Dedifferentiated amniotic fluid mesenchymal stem cell (primary cell): ENCODE data around the gene FRS2.
"Not testable (repeated sequence)": the region's sequence is repeated elsewhere in the genome, so short reads cannot be mapped to it uniquely, and the experiment has no call there.

Experiments used
- DNase-seq: peaks from one replicate; pipeline ENCODE4 v3.0.0-alpha.2; 2016; ENCODE audit errors: extremely low spot score

The FRS2 gene

GRCh38 chr12:69470189-69471075 is at the start of gene FRS2:
TSS of gene FRS2 (plus strand) at chr12:69470388. CDS start at chr12:69569031, 98,643 bp downstream.
- DNase-seq = peak; percentile 88

GRCh38 chr12:69421548-69421947 is 48.6 kb upstream of the FRS2 start:
- DNase-seq = no peak

- DNase-seq = no peak
Measured at GRCh38 chr12:69423037-69423905, 46.9 kb upstream of the FRS2 start.

GRCh38 chr12:69425417-69425816 is 44.8 kb upstream of the FRS2 start:
- no peak for DNase-seq

GRCh38 chr12:69428351-69429073 is 41.7 kb upstream of the FRS2 start:
- no peak for DNase-seq

- no peak for DNase-seq
Measured at GRCh38 chr12:69430942-69431590, 39.1 kb upstream of the FRS2 start.

GRCh38 chr12:69431591-69432222 is 38.5 kb upstream of the FRS2 start:
- DNase-seq = no peak

GRCh38 chr12:69433653-69434052 is 36.5 kb upstream of the FRS2 start:
- no peak for DNase-seq

- no peak for DNase-seq
Measured at GRCh38 chr12:69435644-69436043, 34.5 kb upstream of the FRS2 start.

GRCh38 chr12:69437073-69437472 is 33.1 kb upstream of the FRS2 start:
- no peak for DNase-seq

- no peak for DNase-seq
Measured at GRCh38 chr12:69438539-69438938, 31.6 kb upstream of the FRS2 start.

GRCh38 chr12:69440016-69440415 is 30.2 kb upstream of the FRS2 start:
- DNase-seq = no peak

GRCh38 chr12:69440886-69441285 is 29.3 kb upstream of the FRS2 start:
- DNase-seq = no peak

- no peak for DNase-seq
Measured at GRCh38 chr12:69442894-69443293, 27.3 kb upstream of the FRS2 start.

GRCh38 chr12:69443916-69444315 is 26.3 kb upstream of the FRS2 start:
- DNase-seq = no peak

GRCh38 chr12:69447892-69448291 is 22.3 kb upstream of the FRS2 start:
- DNase-seq = no peak

- DNase-seq = not testable (repeated sequence)
Measured at GRCh38 chr12:69452598-69453132, 17.5 kb upstream of the FRS2 start.

- DNase-seq = no peak
Measured at GRCh38 chr12:69456239-69456638, 13.9 kb upstream of the FRS2 start.

GRCh38 chr12:69457433-69457832 is 12.8 kb upstream of the FRS2 start:
- DNase-seq = no peak

GRCh38 chr12:69459477-69459876 is 10.7 kb upstream of the FRS2 start:
- no peak for DNase-seq

- DNase-seq = no peak
Measured at GRCh38 chr12:69464428-69464827, 5.8 kb upstream of the FRS2 start.
